Measurements from ENCODE around the gene RUNX3. TPM values are rescaled to one million over a fixed set of nuclear protein-coding genes. Genes with fewer than 3 reads are reported as not detected.

Gene RUNX3
- total RNA-seq, 1 donor from 2014 or later: 112 TPM

GRCh38 chr1:24926563-24927249 is 3.4 kb downstream of the RUNX3 start:
- Mint-ChIP-seq H3K27ac (peak overlapping the region; percentile 92), H3K27me3 (peaks cover 2% of the 10 kb centered on the region), H3K36me3 (ENCODE audit: low read depth) (peaks cover 65% of the 10 kb centered on the region), H3K4me1 (peaks cover 66% of the 10 kb centered on the region), H3K9me3 (no peaks in the 10 kb centered on the region), H3K4me3 (peak overlapping the region; percentile 96)
- DNase-seq: no peak
- intact Hi-C loops (cut with micrococcal nuclease): loop anchor here (5.0 to 10.0 kb wide), 2 partner anchors 284 to 308 kb away; partner anchors contain the start of genes SRRM1 and SYF2

GRCh38 chr1:24925963-24926362 is 4.1 kb downstream of the RUNX3 start:
- no peak for DNase-seq
- H3K9me3 Mint-ChIP-seq: no peaks in the 10 kb centered on the region
- peaks cover 61% of the 10 kb centered on the region for H3K36me3 Mint-ChIP-seq (ENCODE audit: low read depth)
- peaks cover 2% of the 10 kb centered on the region for H3K27me3 Mint-ChIP-seq
- H3K4me3 Mint-ChIP-seq: peak overlapping the region; percentile 96
- H3K27ac Mint-ChIP-seq: peak overlapping the region; percentile 87
- intact Hi-C loops (cut with micrococcal nuclease): loop anchor here (1.0 to 10.0 kb wide), 6 partner anchors 29 to 309 kb away; partner anchors contain the start of genes SRRM1 and SYF2
- H3K4me1 Mint-ChIP-seq: peaks cover 64% of the 10 kb centered on the region

- peak; percentile 91 for DNase-seq
- no peaks in the 10 kb centered on the region for H3K9me3 Mint-ChIP-seq
- H3K4me1 Mint-ChIP-seq: peaks cover 65% of the 10 kb centered on the region
- H3K27me3 Mint-ChIP-seq: peaks cover 2% of the 10 kb centered on the region
- peaks cover 65% of the 10 kb centered on the region for H3K36me3 Mint-ChIP-seq (ENCODE audit: low read depth)
- peak overlapping the region; percentile 87 for H3K27ac Mint-ChIP-seq
- peak overlapping the region; percentile 96 for H3K4me3 Mint-ChIP-seq
- intact Hi-C loops (cut with micrococcal nuclease): loop anchor here (1.0 to 10.0 kb wide), 6 partner anchors 30 to 310 kb away; partner anchors contain the start of genes SRRM1 and SYF2
Observed at GRCh38 chr1:24925082-24925779, 4.8 kb downstream of the RUNX3 start.

- no peak for DNase-seq
- intact Hi-C loops (cut with micrococcal nuclease): loop anchor here (2.0 to 10.0 kb wide), 4 partner anchors 75 to 311 kb away; partner anchors contain the start of gene SYF2
Observed at GRCh38 chr1:24923485-24924113, 6.5 kb downstream of the RUNX3 start.

GRCh38 chr1:24921938-24922662 is 8.0 kb downstream of the RUNX3 start:
- H3K4me3 Mint-ChIP-seq: no peak overlapping the region
- intact Hi-C loops (cut with micrococcal nuclease): loop anchor here (10.0 kb wide), 1 partner anchor 313 kb away; the partner anchor contains the start of gene SYF2
- peaks cover 69% of the 10 kb centered on the region for H3K36me3 Mint-ChIP-seq (ENCODE audit: low read depth)
- peak overlapping the region; percentile 71 for H3K27ac Mint-ChIP-seq
- H3K9me3 Mint-ChIP-seq: no peaks in the 10 kb centered on the region
- peaks cover 55% of the 10 kb centered on the region for H3K4me1 Mint-ChIP-seq
- no peak for DNase-seq
- peaks cover 2% of the 10 kb centered on the region for H3K27me3 Mint-ChIP-seq

More at GRCh38 chr1:24923485-24924113, 6.5 kb downstream of the RUNX3 start:
- Mint-ChIP-seq H3K4me1 (peaks cover 67% of the 10 kb centered on the region), H3K27ac (peak overlapping the region; percentile 78), H3K9me3 (no peaks in the 10 kb centered on the region), H3K36me3 (ENCODE audit: low read depth) (peaks cover 70% of the 10 kb centered on the region), H3K27me3 (peaks cover 2% of the 10 kb centered on the region), H3K4me3 (peak overlapping the region; percentile 23)

- Mint-ChIP-seq H3K27me3 (peaks cover 2% of the 10 kb centered on the region), H3K4me1 (peaks cover 51% of the 10 kb centered on the region), H3K27ac (peak overlapping the region; percentile 51), H3K9me3 (no peaks in the 10 kb centered on the region), H3K4me3 (no peak overlapping the region), H3K36me3 (ENCODE audit: low read depth) (peaks cover 67% of the 10 kb centered on the region)
- DNase-seq: no peak
- intact Hi-C loops (cut with micrococcal nuclease): loop anchor here (10.0 kb wide), 1 partner anchor 313 kb away; the partner anchor contains the start of gene SYF2
Observed at GRCh38 chr1:24921412-24921811, 8.7 kb downstream of the RUNX3 start.

GRCh38 chr1:24920533-24920925 is 9.5 kb downstream of the RUNX3 start:
- peak overlapping the region; percentile 14 for H3K27ac Mint-ChIP-seq
- H3K4me1 Mint-ChIP-seq: peaks cover 42% of the 10 kb centered on the region
- intact Hi-C loops (cut with micrococcal nuclease): loop anchor here (10.0 kb wide), 1 partner anchor 314 kb away; the partner anchor contains the start of gene SYF2
- peaks cover 2% of the 10 kb centered on the region for H3K27me3 Mint-ChIP-seq
- no peaks in the 10 kb centered on the region for H3K9me3 Mint-ChIP-seq
- peaks cover 59% of the 10 kb centered on the region for H3K36me3 Mint-ChIP-seq (ENCODE audit: low read depth)
- H3K4me3 Mint-ChIP-seq: no peak overlapping the region
- no peak for DNase-seq

GRCh38 chr1:24919791-24920532 is 10.1 kb downstream of the RUNX3 start:
- Mint-ChIP-seq H3K4me3 (no peak overlapping the region), H3K9me3 (no peaks in the 10 kb centered on the region), H3K27me3 (no peaks in the 10 kb centered on the region), H3K4me1 (peaks cover 40% of the 10 kb centered on the region), H3K36me3 (ENCODE audit: low read depth) (peaks cover 58% of the 10 kb centered on the region), H3K27ac (peak overlapping the region; percentile 60)
- intact Hi-C loops (cut with micrococcal nuclease): loop anchor here (10.0 kb wide), 1 partner anchor 315 kb away; the partner anchor contains the start of gene SYF2
- no peak for DNase-seq

GRCh38 chr1:24918995-24919605 is 11.0 kb downstream of the RUNX3 start:
- DNase-seq: no peak
- no peaks in the 10 kb centered on the region for H3K27me3 Mint-ChIP-seq
- intact Hi-C loops (cut with micrococcal nuclease): no loop called here
- H3K36me3 Mint-ChIP-seq (ENCODE audit: low read depth): peaks cover 56% of the 10 kb centered on the region
- H3K4me1 Mint-ChIP-seq: peaks cover 39% of the 10 kb centered on the region
- H3K27ac Mint-ChIP-seq: peak overlapping the region; percentile 56
- no peak overlapping the region for H3K4me3 Mint-ChIP-seq
- H3K9me3 Mint-ChIP-seq: no peaks in the 10 kb centered on the region

- Mint-ChIP-seq H3K36me3 (ENCODE audit: low read depth) (peaks cover 57% of the 10 kb centered on the region), H3K27me3 (no peaks in the 10 kb centered on the region), H3K9me3 (no peaks in the 10 kb centered on the region), H3K27ac (peak overlapping the region; percentile 77), H3K4me3 (no peak overlapping the region), H3K4me1 (peaks cover 34% of the 10 kb centered on the region)
- DNase-seq: no peak
- intact Hi-C loops (cut with micrococcal nuclease): no loop called here
Observed at GRCh38 chr1:24918370-24918769, 11.7 kb downstream of the RUNX3 start.

GRCh38 chr1:24917327-24918074 is 12.6 kb downstream of the RUNX3 start:
- intact Hi-C loops (cut with micrococcal nuclease): no loop called here
- peak overlapping the region; percentile 1 for H3K27ac Mint-ChIP-seq
- H3K36me3 Mint-ChIP-seq (ENCODE audit: low read depth): peaks cover 52% of the 10 kb centered on the region
- no peaks in the 10 kb centered on the region for H3K27me3 Mint-ChIP-seq
- H3K4me3 Mint-ChIP-seq: no peak overlapping the region
- H3K9me3 Mint-ChIP-seq: no peaks in the 10 kb centered on the region
- DNase-seq: no peak
- peaks cover 31% of the 10 kb centered on the region for H3K4me1 Mint-ChIP-seq

Data from activated CD4-positive, alpha-beta T cell treated with anti-CD3 and anti-CD28 coated beads, Interleukin-2, amount 10 ng/mL, durations not matched to agents 24 days and 14 days (primary cell).